ENCODE measurements around the gene ENOX1.

ENOX1 gene

GRCh38 chr13:43478211-43478610 is 308.6 kb downstream of the ENOX1 start:
- DNase-seq, result no peak

GRCh38 chr13:43475140-43475539 is 311.6 kb downstream of the ENOX1 start:
- no peak for DNase-seq

- DNase-seq, result peak; percentile 13 to 52
These were observed 313.3 kb downstream of the ENOX1 start for GRCh38 chr13:43473437-43473836.

GRCh38 chr13:43472980-43473379 is 313.8 kb downstream of the ENOX1 start:
- DNase-seq, result no peak

- DNase-seq, result no peak
These were observed 314.4 kb downstream of the ENOX1 start for GRCh38 chr13:43472339-43472738.

- DNase-seq, result no peak
These were observed 316.2 kb downstream of the ENOX1 start for GRCh38 chr13:43470610-43471009.

GRCh38 chr13:43469791-43470190 is 317.0 kb downstream of the ENOX1 start:
- DNase-seq, result no peak

- no peak for DNase-seq
These were observed 322.1 kb downstream of the ENOX1 start for GRCh38 chr13:43464578-43465264.

GRCh38 chr13:43448605-43449336 is 338.0 kb downstream of the ENOX1 start:
- DNase-seq, result no peak

GRCh38 chr13:43446126-43446525 is 340.6 kb downstream of the ENOX1 start:
- DNase-seq, result no peak

GRCh38 chr13:43445668-43446067 is 341.1 kb downstream of the ENOX1 start:
- DNase-seq, result no peak

- DNase-seq, result no peak
These were observed 342.7 kb downstream of the ENOX1 start for GRCh38 chr13:43444081-43444480.

GRCh38 chr13:43441899-43442499 is 344.8 kb downstream of the ENOX1 start:
- no peak for DNase-seq

- DNase-seq, result no peak
These were observed 345.3 kb downstream of the ENOX1 start for GRCh38 chr13:43441464-43441863.

GRCh38 chr13:43434191-43434590 is 352.6 kb downstream of the ENOX1 start:
- peak; percentile 65 for DNase-seq

GRCh38 chr13:43433691-43434141 is 353.1 kb downstream of the ENOX1 start:
- no peak for DNase-seq

GRCh38 chr13:43432958-43433357 is 353.8 kb downstream of the ENOX1 start:
- DNase-seq, result no peak

GRCh38 chr13:43431841-43432240 is 354.9 kb downstream of the ENOX1 start:
- DNase-seq, result peak; percentile 44 to 47

GRCh38 chr13:43431290-43431716 is 355.5 kb downstream of the ENOX1 start:
- no peak for DNase-seq

GRCh38 chr13:43428545-43429296 is 358.1 kb downstream of the ENOX1 start:
- DNase-seq, result no peak

GRCh38 chr13:43426355-43426754 is 360.4 kb downstream of the ENOX1 start:
- no peak for DNase-seq

- no peak for DNase-seq
These were observed 361.5 kb downstream of the ENOX1 start for GRCh38 chr13:43425234-43425633.

GRCh38 chr13:43424412-43424811 is 362.4 kb downstream of the ENOX1 start:
- DNase-seq, result no peak
